HEK293 (cell line): ENCODE data around the gene ERAL1.

Experiments
- BCL11B ChIP-seq: fragments of 450-650 bp; formaldehyde crosslinking; IDR thresholded peaks from 2 replicates; pipeline ENCODE4 v1.5.1; 2016; ENCODE audit warnings: low read depth, missing biosample characterization, missing genetic modification characterization
- GLI2 ChIP-seq: fragments of 450-650 bp; formaldehyde crosslinking; IDR thresholded peaks from 2 replicates; pipeline ENCODE4; 2017; ENCODE audit warnings: missing biosample characterization, missing genetic modification characterization, low read depth, borderline replicate concordance
- HOXA7 ChIP-seq: sonication (generic); formaldehyde crosslinking; IDR thresholded peaks from 2 replicates; pipeline ENCODE4 v1.8.1; 2022; ENCODE audit warnings: missing genetic modification reagents, borderline replicate concordance
- IKZF3 ChIP-seq: fragments of 450-650 bp; IDR thresholded peaks from 2 replicates; pipeline ENCODE4 v1.5.0; 2018; ENCODE audit warnings: missing biosample characterization, mild to moderate bottlenecking, missing genetic modification characterization, moderate library complexity
- PRDM1 ChIP-seq: fragments of 450-650 bp; formaldehyde crosslinking; IDR thresholded peaks from 2 replicates; pipeline ENCODE4; 2016; ENCODE audit warnings: missing biosample characterization, missing genetic modification characterization
- PRDM6 ChIP-seq: fragments of 450-650 bp; formaldehyde crosslinking; IDR thresholded peaks from 2 replicates; pipeline ENCODE4 v1.5.1; 2017; ENCODE audit warnings: missing biosample characterization, missing genetic modification characterization
- REST ChIP-seq: fragments of 450-650 bp; formaldehyde crosslinking; IDR thresholded peaks from 2 replicates; pipeline ENCODE4 v1.5.1; 2016; ENCODE audit warnings: missing biosample characterization, missing genetic modification characterization
- ZBTB1 ChIP-seq: fragments of 450-650 bp; formaldehyde crosslinking; IDR thresholded peaks from 2 replicates; pipeline ENCODE4 v1.5.1; 2016; ENCODE audit warnings: missing biosample characterization, missing genetic modification characterization
- ZBTB11 ChIP-seq: fragments of 450-650 bp; formaldehyde crosslinking; conservative IDR thresholded peaks from 2 replicates; pipeline ENCODE4 v1.5.1; 2016; ENCODE audit warnings: low read depth, missing biosample characterization, missing genetic modification characterization
- ZBTB26 ChIP-seq: fragments of 450-650 bp; formaldehyde crosslinking; optimal IDR thresholded peaks from 2 replicates; pipeline ENCODE3; 2016; ENCODE audit warnings: missing biosample characterization, mild to moderate bottlenecking, missing genetic modification characterization
- ZBTB48 ChIP-seq: fragments of 450-650 bp; formaldehyde crosslinking; IDR thresholded peaks from 2 replicates; pipeline ENCODE4 v1.5.1; 2016; ENCODE audit warnings: missing biosample characterization, missing genetic modification characterization
- ZFP41 ChIP-seq: fragments of 450-650 bp; formaldehyde crosslinking; IDR thresholded peaks from 2 replicates; pipeline ENCODE4 v1.5.1; 2016; ENCODE audit warnings: missing biosample characterization, missing genetic modification characterization, borderline replicate concordance
- ZNF140 ChIP-seq: fragments of 450-650 bp; formaldehyde crosslinking; IDR thresholded peaks from 2 replicates; pipeline ENCODE4 v1.5.1; 2016; ENCODE audit warnings: missing biosample characterization, missing genetic modification characterization
- ZNF18 ChIP-seq: fragments of 450-650 bp; formaldehyde crosslinking; IDR thresholded peaks from 2 replicates; pipeline ENCODE4 v1.5.1; 2016; ENCODE audit warnings: missing biosample characterization, missing genetic modification characterization
- ZNF24 ChIP-seq: fragments of 450-650 bp; formaldehyde crosslinking; IDR thresholded peaks from 2 replicates; pipeline ENCODE4 v1.5.1; 2016; ENCODE audit warnings: missing biosample characterization, missing genetic modification characterization
- ZNF311 ChIP-seq: fragments of 450-650 bp; formaldehyde crosslinking; IDR thresholded peaks from 2 replicates; pipeline ENCODE4 v1.5.1; 2017; ENCODE audit warnings: missing biosample characterization, missing genetic modification characterization, borderline replicate concordance
- ZNF488 ChIP-seq: fragments of 450-650 bp; formaldehyde crosslinking; IDR thresholded peaks from 2 replicates; pipeline ENCODE4 v1.5.1; 2016; ENCODE audit warnings: missing biosample characterization, missing genetic modification characterization
- ZNF530 ChIP-seq: fragments of 450-650 bp; formaldehyde crosslinking; IDR thresholded peaks from 2 replicates; pipeline ENCODE4 v1.5.1; 2016; ENCODE audit warnings: low read depth, missing biosample characterization, missing genetic modification characterization
- ZNF558 ChIP-seq: fragments of 450-650 bp; formaldehyde crosslinking; IDR thresholded peaks from 2 replicates; pipeline ENCODE4 v1.5.1; 2016; ENCODE audit warnings: missing biosample characterization, missing genetic modification characterization
- ZNF585B ChIP-seq: fragments of 450-650 bp; formaldehyde crosslinking; IDR thresholded peaks from 2 replicates; pipeline ENCODE4 v1.5.1; 2016; ENCODE audit warnings: missing biosample characterization, missing genetic modification characterization
- ZNF621 ChIP-seq: fragments of 450-650 bp; formaldehyde crosslinking; IDR thresholded peaks from 2 replicates; pipeline ENCODE4 v1.5.1; 2017; ENCODE audit warnings: missing biosample characterization, missing genetic modification characterization
- ZNF645 ChIP-seq: fragments of 450-650 bp; formaldehyde crosslinking; IDR thresholded peaks from 2 replicates; pipeline ENCODE4; 2016; ENCODE audit warnings: missing biosample characterization, missing genetic modification characterization
- ZNF747 ChIP-seq: fragments of 450-650 bp; formaldehyde crosslinking; IDR thresholded peaks from 2 replicates; pipeline ENCODE4 v1.5.1; 2016; ENCODE audit warnings: missing biosample characterization, missing genetic modification characterization
- ZSCAN5A ChIP-seq: fragments of 450-650 bp; formaldehyde crosslinking; IDR thresholded peaks from 2 replicates; pipeline ENCODE4 v1.5.1; 2016; ENCODE audit warnings: missing biosample characterization, missing genetic modification characterization

The ERAL1 gene

GRCh38 chr17:28807925-28808634, 46.7 kb upstream of the ERAL1 start (continued):
- TF ChIP-seq ZBTB11 (tag by site-specific recombination) (no peak), PRDM1 (tag by site-specific recombination) (0 out of 2 replicates have a peak, but pooled peaks have one; percentile 45), ZNF24 (tag by site-specific recombination) (no peak; the same call in 1 of the 2 replicates), ZNF18 (0 out of 2 replicates have a peak, but pooled peaks have one; percentile 50), ZNF645 (tag by site-specific recombination) (no peak), ZNF621 (tag by site-specific recombination) (no peak), ZNF311 (no peak), GLI2 (peak; percentile 43; the same call in 1 of the 2 replicates), ZNF747 (no peak), ZNF140 (tag by site-specific recombination) (no peak), ZBTB48 (tag by site-specific recombination) (no peak), ZNF488 (tag by site-specific recombination) (no peak), ZNF585B (tag by site-specific recombination) (no peak), IKZF3 (peak; percentile 93), ZNF558 (tag by site-specific recombination) (no peak), REST (tag by site-specific recombination) (peak; percentile 51; the same call in 1 of the 2 replicates), PRDM6 (tag by site-specific recombination) (peak; percentile 95), ZNF530 (tag by site-specific recombination) (no peak), HOXA7 (CRISPR knock-in tag) (no peak), ZSCAN5A (tag by site-specific recombination) (no peak), BCL11B (tag by site-specific recombination) (no peak), ZBTB26 (tag by site-specific recombination) (no peak), ZBTB1 (tag by site-specific recombination) (0 out of 2 replicates have a peak, but pooled peaks have one; percentile 23), ZFP41 (no peak)
